Measurements from ENCODE around the gene UCHL1. TPM values are rescaled to one million over a fixed set of nuclear protein-coding genes. Genes with fewer than 3 reads are reported as not detected.

The UCHL1 gene
- total RNA-seq, 6 donors from 2014 or later: 2.4 to 10.8 (median 7.3) TPM

DNA sequence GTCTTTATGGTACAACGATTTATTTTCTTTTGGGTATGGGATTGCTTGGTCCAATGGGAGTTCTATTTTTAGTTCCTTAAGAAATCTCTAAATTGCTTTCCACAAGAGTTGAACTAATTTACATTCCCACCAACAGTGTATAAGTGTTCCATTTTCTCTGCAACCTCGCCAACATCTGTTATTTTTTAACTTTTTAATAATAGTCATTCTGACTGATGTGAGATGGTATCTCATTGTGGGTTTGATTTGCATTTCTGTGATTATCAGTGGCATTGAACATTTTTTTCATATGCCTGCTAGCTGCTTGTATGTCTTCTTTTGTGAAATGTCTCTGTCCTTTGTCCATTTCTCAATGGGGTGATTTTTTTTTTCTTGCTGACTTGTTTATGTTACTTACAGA lies 42.8 kb downstream of the UCHL1 start:
- 65 to 80% methylated on average over 2 of the region's 2 CpGs for WGBS, 2 donors
- ATAC-seq (ENCODE audit: low FRiP score in 2 of 2) (no peak), DNase-seq (no peak)
- H3K4me1 ChIP-seq: peaks cover 4 to 9% (median 7%) of the 10 kb centered on the region in 4 donors
- no peak for TF ChIP-seq POLR2AphosphoS5 (IDR thresholded peaks at IDR 0.05)
- TF ChIP-seq POLR2A (IDR thresholded peaks at IDR 0.05): no peak
- no peak for TF ChIP-seq EP300 (IDR thresholded peaks at IDR 0.05)
- no peak for TF ChIP-seq CTCF (IDR thresholded peaks at IDR 0.05)
- no peak overlapping the region for H3K27ac ChIP-seq
- no peaks in the 10 kb centered on the region for H3K36me3 ChIP-seq
- H3K4me3 ChIP-seq: no peak overlapping the region
- H3K9me3 ChIP-seq: peaks cover 0 to 7% (median 3%) of the 10 kb centered on the region in 4 donors
- H3K27me3 ChIP-seq: no peaks in the 10 kb centered on the region

GRCh38 chr4:41301137-41301536 lies 44.4 kb downstream of the UCHL1 start:
- H3K27ac ChIP-seq: no peak overlapping the region
- H3K4me3 ChIP-seq: no peak overlapping the region
- H3K4me1 ChIP-seq: peaks cover 4 to 18% (median 11%) of the 10 kb centered on the region in 4 donors
- no peaks in the 10 kb centered on the region for H3K36me3 ChIP-seq
- no peak for TF ChIP-seq EP300 (IDR thresholded peaks at IDR 0.05)
- no peak for TF ChIP-seq POLR2A (IDR thresholded peaks at IDR 0.05)
- no peak for TF ChIP-seq POLR2AphosphoS5 (IDR thresholded peaks at IDR 0.05)
- no peak for TF ChIP-seq CTCF (IDR thresholded peaks at IDR 0.05)
- H3K27me3 ChIP-seq: no peaks in the 10 kb centered on the region
- ATAC-seq (ENCODE audit: low FRiP score in 2 of 2): no peak
- DNase-seq: no peak
- 85 to 95% methylated on average over 4 of the region's 4 CpGs for WGBS, 2 donors
- H3K9me3 ChIP-seq: no peaks in the 10 kb centered on the region

DNA sequence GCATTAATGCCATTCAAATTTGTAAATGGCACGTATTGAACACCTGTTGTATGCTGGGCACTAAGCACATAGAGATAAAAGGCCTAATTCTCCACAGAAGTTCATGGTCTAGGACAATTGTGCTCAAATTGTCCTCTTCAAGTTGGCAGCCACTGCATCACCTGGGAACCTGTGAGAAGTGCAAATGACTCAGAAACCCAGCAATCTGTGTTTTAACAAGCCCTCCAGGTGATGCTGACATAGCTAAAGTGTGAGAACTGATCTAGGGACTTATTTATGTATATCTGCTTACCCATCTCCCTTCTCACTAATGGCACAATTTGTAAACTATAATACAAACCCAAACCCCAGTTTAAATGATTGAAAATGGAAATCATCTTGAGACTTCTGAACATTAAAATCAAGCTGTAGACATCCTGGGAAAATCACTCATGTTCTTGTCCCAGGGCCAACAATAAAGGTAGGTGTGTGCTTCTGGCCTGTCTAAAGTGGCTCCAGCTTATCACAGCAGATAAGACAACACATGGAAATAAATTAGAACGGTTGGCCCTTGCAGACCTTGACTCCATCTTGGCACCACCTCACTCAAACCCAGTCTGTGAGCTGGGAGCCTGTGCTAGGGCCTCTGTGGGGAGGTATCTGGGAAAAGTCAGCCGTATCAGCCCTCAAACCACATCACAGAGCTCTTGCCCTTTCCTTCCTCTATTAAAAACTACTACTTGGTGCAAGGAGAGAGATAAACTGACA lies 46.8 kb downstream of the UCHL1 start:
- Histone ChIP-seq H3K27ac (peak overlapping the region; percentile 53 to 70 (median 65)), H3K36me3 (no peaks in the 10 kb centered on the region), H3K9me3 (no peaks in the 10 kb centered on the region), H3K4me1 (peaks cover 0 to 18% (median 11%) of the 10 kb centered on the region in 4 donors), H3K4me3 (no peak overlapping the region), H3K27me3 (no peaks in the 10 kb centered on the region)
- 53 to 67% methylated on average over 3 of the region's 3 CpGs for WGBS, 2 donors
- ATAC-seq (ENCODE audit: low FRiP score in 2 of 2): no peak
- no peak for DNase-seq
- TF ChIP-seq POLR2AphosphoS5 (IDR thresholded peaks at IDR 0.05) (no peak), CTCF (IDR thresholded peaks at IDR 0.05) (no peak), EP300 (IDR thresholded peaks at IDR 0.05) (no peak), POLR2A (IDR thresholded peaks at IDR 0.05) (no peak)

- WGBS, 2 donors: 51 to 69% methylated on average over 5 of the region's 5 CpGs
- peak overlapping the region; percentile 55 to 70 (median 65) for H3K27ac ChIP-seq
- no peaks in the 10 kb centered on the region for H3K36me3 ChIP-seq
- H3K27me3 ChIP-seq: no peaks in the 10 kb centered on the region
- no peak overlapping the region for H3K4me3 ChIP-seq
- H3K4me1 ChIP-seq: peaks cover 0 to 18% (median 11%) of the 10 kb centered on the region in 4 donors
- DNase-seq (peak in 1 of 2 donors; percentile 83), ATAC-seq (ENCODE audit: low FRiP score in 2 of 2) (peak; percentile 58 to 84)
- TF ChIP-seq POLR2A (IDR thresholded peaks at IDR 0.05): peak in 1 of 4 donors; percentile 20
- TF ChIP-seq EP300 (IDR thresholded peaks at IDR 0.05): peak in 1 of 4 donors; percentile 63
- no peak for TF ChIP-seq CTCF (IDR thresholded peaks at IDR 0.05)
- peak; percentile 20 to 63 for TF ChIP-seq POLR2AphosphoS5 (IDR thresholded peaks at IDR 0.05)
- H3K9me3 ChIP-seq: no peaks in the 10 kb centered on the region
Observed at GRCh38 chr4:41304221-41304620, 47.5 kb downstream of the UCHL1 start.

Measured in upper lobe of left lung (tissue), 6 donors.